Peyer's patch (tissue), 4 donors: ENCODE measurements around the gene TEX13C.

Experiments used
- CTCF ChIP-seq, 6 experiments: fragments of 450-650 bp in 4 of 6; fragments of 200-600 bp in 2 of 6; sonication (generic) in 1 of 6; IDR thresholded peaks; one replicate each; pipeline ENCODE4 v1.5.1; 2017 to 2019; ENCODE audit warnings: antibody characterized with exemption in 6 of 6, mild to moderate bottlenecking in 3 of 6, moderate library complexity in 1 of 6
- POLR2A ChIP-seq, 2 donors: fragments of 450-650 bp; IDR thresholded peaks; one replicate each; pipeline ENCODE4 v1.5.1; 2017; ENCODE audit warnings: antibody characterized with exemption in 2 of 2, mild to moderate bottlenecking in 2 of 2, moderate library complexity in 2 of 2

GRCh38 chrX:125291124-125291523 lies 28.5 kb upstream of the TEX13C start:
- no peak for TF ChIP-seq CTCF (IDR thresholded peaks at IDR 0.05)
- no peak for TF ChIP-seq POLR2A (IDR thresholded peaks at IDR 0.05)
